DMS79 (cell line): ENCODE results near the gene PPP2R5C.

Source experiments
- DNase-seq: peaks from one replicate; lab custom pipeline; 2025; lab: John Stamatoyannopoulos, UW

The PPP2R5C gene

GRCh38 chr14:101950100-101950499 lies 188.6 kb downstream of the PPP2R5C start:
- DNase-seq, result no peak

- DNase-seq, result no peak
These were observed 189.2 kb downstream of the PPP2R5C start for GRCh38 chr14:101950516-101951215.

DNA sequence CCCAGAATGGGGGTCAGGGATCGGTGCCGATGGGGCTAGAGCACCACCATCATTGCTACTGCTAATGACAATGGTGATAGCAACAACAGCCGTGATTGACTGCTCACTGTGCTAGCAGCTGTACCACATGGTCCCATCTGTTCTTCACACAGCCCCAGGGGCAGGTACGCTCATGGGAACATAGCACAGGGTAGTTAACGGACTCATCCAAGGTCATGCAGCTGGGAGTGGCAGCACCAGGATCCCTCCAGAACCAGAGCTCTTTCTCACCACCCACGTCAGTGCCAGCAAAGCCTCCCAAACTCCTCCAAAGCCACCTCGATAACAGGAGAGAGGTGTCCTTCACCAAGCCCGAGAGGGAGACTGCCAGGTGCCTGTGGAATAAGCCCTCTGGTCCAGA lies 191.6 kb downstream of the PPP2R5C start:
- no peak for DNase-seq

GRCh38 chr14:101954501-101954900 lies 193.0 kb downstream of the PPP2R5C start:
- DNase-seq, result no peak

DNA sequence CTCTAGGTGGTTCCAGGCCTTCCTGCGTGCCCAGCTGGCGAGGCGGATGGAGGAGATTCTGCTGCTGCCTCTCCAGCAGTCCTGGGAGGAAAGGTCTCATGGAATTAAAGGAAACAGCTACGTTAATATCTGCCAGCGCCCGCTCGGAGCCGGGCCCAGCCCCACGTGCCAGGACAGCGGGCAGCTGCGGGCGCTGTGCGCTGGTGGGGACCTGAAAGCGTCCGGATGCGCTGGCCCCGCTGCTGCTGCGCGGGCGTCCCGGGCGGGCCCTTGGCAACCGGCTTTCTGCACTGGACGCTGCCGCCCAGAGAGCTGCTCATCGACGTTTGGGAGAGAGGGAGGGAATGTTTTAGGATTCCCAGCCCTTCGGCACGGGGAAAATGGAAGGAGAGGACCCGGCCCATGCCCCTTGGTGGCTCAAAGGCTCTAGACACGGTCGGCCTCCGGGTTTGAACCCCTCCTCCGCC lies 194.2 kb downstream of the PPP2R5C start:
- DNase-seq, result no peak

DNA sequence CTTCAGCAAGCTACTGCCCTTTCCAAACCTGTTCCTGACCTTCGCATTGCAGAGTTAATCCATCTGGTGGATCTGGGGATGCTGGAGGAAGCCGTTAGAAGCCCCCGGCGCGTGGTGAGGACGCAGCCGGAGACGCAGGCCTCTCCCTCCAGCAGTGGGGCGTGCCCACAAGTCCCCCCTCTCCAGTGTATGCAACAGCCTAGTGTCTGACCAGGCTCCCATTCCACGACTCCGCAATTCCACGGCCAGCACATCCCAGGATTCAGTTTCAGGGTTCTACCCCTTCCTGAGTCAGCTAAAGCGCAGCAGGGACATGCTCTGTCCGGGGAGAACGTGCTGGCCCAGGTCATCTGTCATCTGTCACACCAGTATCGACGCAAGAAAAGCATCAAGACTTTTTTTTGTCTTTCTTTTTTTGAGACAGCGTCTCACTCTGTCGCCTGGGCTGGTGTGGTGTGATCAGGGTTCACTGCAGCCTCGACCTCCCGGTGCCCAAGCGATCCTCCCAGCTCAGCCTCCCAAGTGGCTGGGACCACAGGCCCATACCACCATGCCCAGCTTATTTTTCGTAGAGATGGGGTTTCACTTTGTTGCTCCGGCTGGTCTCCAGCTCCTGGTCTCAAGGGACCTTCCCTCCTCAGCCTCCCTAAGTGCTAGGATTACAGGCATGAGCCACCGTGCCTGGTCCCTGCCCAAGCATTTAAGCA lies 194.8 kb downstream of the PPP2R5C start:
- DNase-seq, result no peak

GRCh38 chr14:101957406-101958234 lies 196.1 kb downstream of the PPP2R5C start:
- no peak for DNase-seq

DNA sequence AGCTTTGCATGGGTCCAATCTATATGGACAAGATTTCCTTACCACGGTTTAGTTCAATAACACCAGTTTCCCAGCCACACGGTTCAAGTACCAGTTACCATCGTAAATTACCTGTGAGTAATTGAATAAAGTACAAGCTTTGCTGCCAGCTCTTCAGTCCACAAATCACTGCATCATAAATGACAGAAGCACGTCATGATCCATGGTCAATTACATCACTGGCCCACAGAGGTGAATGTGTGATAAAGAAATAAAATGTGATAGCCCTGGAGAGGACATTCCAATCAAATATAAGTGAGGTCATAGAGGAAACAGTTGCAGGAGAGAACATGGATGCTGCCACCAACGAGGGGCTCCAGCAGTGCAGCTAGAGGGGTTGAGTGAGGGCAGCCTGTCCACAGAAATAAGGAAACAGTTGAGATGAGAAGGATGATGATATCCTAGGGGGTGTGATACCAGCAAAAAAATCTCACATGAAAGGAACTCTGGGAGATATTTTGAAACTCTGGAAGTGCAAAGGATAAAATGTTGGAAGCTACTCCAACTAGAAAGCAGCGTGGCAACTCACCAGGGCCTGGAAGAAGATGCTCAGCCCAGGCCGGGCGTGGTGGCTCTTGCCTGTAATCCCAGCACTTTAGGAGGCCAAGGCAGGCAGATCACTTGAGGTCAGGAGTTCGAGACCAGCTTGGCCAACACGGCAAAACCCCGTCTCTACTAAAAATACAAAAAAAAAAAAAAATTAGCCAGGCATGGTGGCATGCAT lies 197.1 kb downstream of the PPP2R5C start:
- DNase-seq, result no peak

- no peak for DNase-seq
These were observed 197.8 kb downstream of the PPP2R5C start for GRCh38 chr14:101959277-101959676.

- DNase-seq, result no peak
These were observed 198.7 kb downstream of the PPP2R5C start for GRCh38 chr14:101960225-101960624.

- peak; percentile 80 for DNase-seq
These were observed 199.7 kb downstream of the PPP2R5C start for GRCh38 chr14:101961011-101961721.

DNA sequence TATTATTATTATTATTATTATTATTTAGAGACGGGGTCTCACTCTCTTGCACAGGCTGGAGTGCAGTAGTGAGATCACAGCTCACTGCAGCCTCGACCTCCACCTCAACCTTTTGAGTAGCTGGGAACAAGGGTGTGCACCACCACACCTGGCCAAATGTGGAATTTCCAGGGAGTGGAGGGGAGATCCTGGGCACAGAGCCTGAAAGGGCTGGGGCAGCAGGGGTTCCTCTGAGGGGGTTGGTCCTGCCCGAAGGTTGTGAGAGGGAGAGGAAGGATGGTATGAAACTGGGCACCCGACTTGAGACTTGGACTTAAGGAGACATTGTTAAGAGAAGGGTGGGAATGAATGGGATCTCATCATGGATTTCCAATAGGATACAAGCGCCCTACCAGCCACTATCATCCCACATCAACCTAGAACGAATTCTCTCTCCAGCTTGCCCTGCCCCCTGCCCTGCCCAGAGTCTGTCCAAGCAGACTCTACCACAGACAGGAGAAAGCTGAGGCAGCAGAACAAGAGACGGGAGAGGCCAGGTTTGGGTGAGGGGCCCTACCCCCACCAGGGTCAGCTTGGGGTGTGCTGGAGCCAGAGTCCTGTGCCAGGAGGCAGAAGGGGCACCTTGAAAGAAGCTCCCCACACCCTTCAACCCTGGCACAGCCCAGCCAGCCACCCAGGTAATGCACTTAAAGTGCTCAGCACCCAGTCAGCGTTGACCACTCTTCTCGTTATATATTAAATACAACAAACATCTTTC lies 200.4 kb downstream of the PPP2R5C start:
- DNase-seq, result no peak

DNA sequence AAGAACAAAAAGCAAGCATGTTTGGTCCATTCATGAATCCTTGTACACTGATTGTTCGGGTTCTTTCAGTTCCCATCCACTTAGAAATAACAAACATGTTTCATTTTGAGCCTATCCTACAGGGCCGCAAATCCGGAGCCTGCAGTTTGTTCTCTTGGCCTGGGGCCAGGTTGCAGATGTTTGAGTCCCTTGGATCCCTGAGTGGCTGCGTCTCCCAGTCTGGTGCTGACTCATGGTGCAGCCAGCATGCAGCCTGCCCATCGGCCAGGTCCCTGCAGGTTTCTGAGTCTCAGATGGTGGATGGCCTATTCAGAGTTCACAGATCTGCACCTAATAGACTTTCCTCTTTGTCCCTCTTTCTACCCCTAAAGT lies 201.0 kb downstream of the PPP2R5C start:
- DNase-seq, result peak; percentile 95

- no peak for DNase-seq
These were observed 201.5 kb downstream of the PPP2R5C start for GRCh38 chr14:101963052-101963451.

- no peak for DNase-seq
These were observed 202.3 kb downstream of the PPP2R5C start for GRCh38 chr14:101963656-101964296.

DNA sequence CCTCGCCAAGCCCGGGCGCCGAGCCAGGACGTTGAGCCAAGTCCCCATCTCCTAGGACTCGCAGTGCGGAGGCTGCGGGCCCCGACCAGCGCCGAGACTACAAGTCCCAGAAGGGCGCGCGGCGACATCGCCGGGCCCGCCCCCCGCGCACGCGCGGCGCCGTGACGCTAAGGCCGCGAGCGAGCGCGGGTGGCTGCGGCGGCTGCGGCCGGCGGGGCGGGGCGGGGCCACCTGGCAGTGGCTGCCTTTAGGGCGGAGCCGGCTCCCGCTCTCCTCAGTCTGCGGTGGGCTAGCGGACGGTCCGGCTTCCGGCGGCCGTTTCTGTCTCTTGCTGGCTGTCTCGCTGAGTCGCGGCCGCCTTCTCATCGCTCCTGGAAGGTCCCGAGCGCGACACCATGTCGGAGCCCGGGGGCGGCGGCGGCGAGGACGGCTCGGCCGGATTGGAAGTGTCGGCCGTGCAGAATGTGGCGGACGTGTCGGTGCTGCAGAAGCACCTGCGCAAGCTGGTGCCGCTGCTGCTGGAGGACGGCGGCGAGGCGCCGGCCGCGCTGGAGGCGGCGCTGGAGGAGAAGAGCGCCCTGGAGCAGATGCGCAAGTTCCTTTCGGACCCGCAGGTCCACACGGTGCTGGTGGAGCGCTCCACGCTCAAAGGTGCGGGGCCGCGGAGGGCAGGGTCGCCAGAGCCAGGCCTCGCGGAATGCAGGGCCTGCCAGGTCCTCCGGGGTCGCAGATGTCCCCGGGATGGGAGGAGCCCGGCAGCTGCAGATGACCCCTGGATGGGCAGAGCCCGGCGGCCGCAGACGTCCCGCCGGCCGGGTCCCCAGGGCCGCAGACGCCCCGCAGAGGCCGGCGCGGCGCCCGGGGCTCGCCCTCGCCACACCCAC lies 203.0 kb downstream of the PPP2R5C start, which contains the start of gene DYNC1H1:
Gene DYNC1H1, plus strand, starts transcription at position 277 of the 884 bp plus-strand sequence. Its CDS starts 119 bp downstream, at position 396.
- DNase-seq, result peak; percentile 97

DNA sequence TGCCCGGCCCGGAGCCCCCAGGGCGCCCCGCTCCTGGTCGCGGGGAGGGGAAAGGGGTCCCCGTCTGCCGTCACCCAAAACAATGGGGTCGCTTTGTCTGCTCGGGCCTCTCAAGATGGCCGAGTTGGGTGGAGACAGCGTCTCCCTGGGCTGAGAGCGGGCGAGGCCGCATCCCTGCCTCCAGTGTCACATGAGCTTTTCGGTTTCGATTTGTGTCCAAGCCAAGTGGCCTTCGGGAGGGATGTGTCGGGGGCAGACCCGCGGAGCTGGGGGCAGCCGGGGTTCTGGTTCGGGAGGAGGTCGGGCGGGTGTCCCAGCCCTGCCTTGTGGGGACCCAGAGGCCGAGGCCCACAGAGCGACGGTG lies 203.7 kb downstream of the PPP2R5C start:
- DNase-seq, result peak; percentile 78

- no peak for DNase-seq
These were observed 204.5 kb downstream of the PPP2R5C start for GRCh38 chr14:101965770-101966722.
